Gastroesophageal sphincter (tissue), 4 donors: ENCODE results near the gene ZMIZ1. TPM values are rescaled to one million over a fixed set of nuclear protein-coding genes. Genes with fewer than 3 reads are reported as not detected.

Experiments
- ATAC-seq: fragments of 150-250 bp; one replicate; pipeline ENCODE4 v1.9.1; 2016; ENCODE audit warnings: mild to moderate bottlenecking, moderate library complexity
- H3K27ac ChIP-seq, 4 donors: fragments of 200-600 bp; sonication (generic) in 3 of 4; 1 replicate in 3 of 4; 2 replicates in 1 of 4; pipeline ENCODE4 v1.5.1; 2016 to 2019
- H3K27me3 ChIP-seq: fragments of 200-600 bp; sonication (generic); one replicate; pipeline ENCODE4 v1.5.1; 2019
- H3K36me3 ChIP-seq, 2 donors: fragments of 200-600 bp; sonication (generic); one replicate each; pipeline ENCODE4 v1.5.1; 2019; ENCODE audit warnings: control low read depth in 1 of 2
- H3K4me1 ChIP-seq, 3 donors: fragments of 200-600 bp; sonication (generic); 1 replicate in 2 of 3; 2 replicates in 1 of 3; pipeline ENCODE4 v1.5.1; 2016 to 2019; ENCODE audit warnings: control low read depth in 2 of 3
- H3K4me3 ChIP-seq, 2 donors: fragments of 200-600 bp; sonication (generic); one replicate each; pipeline ENCODE4 v1.5.1; 2019; ENCODE audit warnings: mild to moderate bottlenecking in 1 of 2, moderate library complexity in 1 of 2
- H3K9me3 ChIP-seq, 3 donors: fragments of 200-600 bp; sonication (generic); one replicate each; pipeline ENCODE4 v1.5.1; 2017 to 2019; ENCODE audit warnings: control low read depth in 2 of 3
- EP300 ChIP-seq: sonication (generic); formaldehyde crosslinking; IDR thresholded peaks from one replicate; pipeline ENCODE4 v1.6.1; 2017; ENCODE audit warnings: antibody characterized with exemption, mild to moderate bottlenecking
- POLR2A ChIP-seq, 2 donors: fragments of 450-650 bp; IDR thresholded peaks; one replicate each; pipeline ENCODE4 v1.6.1; 2017; ENCODE audit warnings: antibody characterized with exemption in 2 of 2, mild to moderate bottlenecking in 2 of 2, moderate library complexity in 1 of 2
- POLR2AphosphoS5 ChIP-seq: sonication (generic); formaldehyde crosslinking; IDR thresholded peaks from one replicate; pipeline ENCODE4 v1.6.1; 2017; ENCODE audit warnings: antibody characterized with exemption
- WGBS, 2 donors: methylation state at CpG; one replicate each; pipeline ENCODE4 v1.1.5; 2018; ENCODE audit warnings: low coverage in 1 of 2; 5-methylcytosine and 5-hydroxymethylcytosine counted together
- total RNA-seq, 4 donors: library from RNA; depleted of rRNA; stranded (reverse); fragments of >200 nt; gene quantifications; one replicate each; pipeline ENCODE4 v1.1.0, GENCODE V29; 2016
- TF ChIP-seq, protein P1 (sequence below), 4 experiments: fragments of 200-600 bp in 2 of 4; fragments of 450-650 bp in 2 of 4; sonication (generic) in 1 of 4; IDR thresholded peaks; one replicate each; pipeline ENCODE4 v1.5.1; 2017 to 2019; ENCODE audit warnings: antibody characterized with exemption in 4 of 4, mild to moderate bottlenecking in 2 of 4, moderate library complexity in 2 of 4

Gene ZMIZ1
- total RNA-seq, 4 donors from 2014 or later = 36.3 to 79.2 (median 67.1) TPM

DNA sequence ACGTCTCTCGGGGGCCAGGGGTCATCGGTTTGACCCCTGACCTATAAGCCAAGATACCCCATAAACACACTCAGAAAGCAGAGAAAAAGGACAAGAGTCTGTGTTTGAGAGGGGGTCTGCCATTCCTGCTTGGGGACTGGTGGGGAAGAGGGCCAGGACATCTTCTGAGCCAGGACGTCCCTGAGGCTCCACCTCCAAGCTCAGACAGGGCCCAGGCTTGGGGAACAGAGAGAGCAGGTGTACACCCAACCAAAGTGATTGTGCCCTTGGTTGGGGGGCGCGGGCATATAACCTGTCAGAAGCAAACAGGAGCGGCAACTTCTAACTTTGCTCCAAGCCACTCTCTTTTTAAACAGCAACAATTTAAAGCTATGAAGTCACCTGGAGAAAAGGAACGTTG, 244.6 kb downstream of the ZMIZ1 start:
- TF ChIP-seq EP300 (no peak), POLR2AphosphoS5 (no peak), POLR2A (IDR thresholded peaks at IDR 0.05) (no peak)
- TF ChIP-seq, protein P1, sequence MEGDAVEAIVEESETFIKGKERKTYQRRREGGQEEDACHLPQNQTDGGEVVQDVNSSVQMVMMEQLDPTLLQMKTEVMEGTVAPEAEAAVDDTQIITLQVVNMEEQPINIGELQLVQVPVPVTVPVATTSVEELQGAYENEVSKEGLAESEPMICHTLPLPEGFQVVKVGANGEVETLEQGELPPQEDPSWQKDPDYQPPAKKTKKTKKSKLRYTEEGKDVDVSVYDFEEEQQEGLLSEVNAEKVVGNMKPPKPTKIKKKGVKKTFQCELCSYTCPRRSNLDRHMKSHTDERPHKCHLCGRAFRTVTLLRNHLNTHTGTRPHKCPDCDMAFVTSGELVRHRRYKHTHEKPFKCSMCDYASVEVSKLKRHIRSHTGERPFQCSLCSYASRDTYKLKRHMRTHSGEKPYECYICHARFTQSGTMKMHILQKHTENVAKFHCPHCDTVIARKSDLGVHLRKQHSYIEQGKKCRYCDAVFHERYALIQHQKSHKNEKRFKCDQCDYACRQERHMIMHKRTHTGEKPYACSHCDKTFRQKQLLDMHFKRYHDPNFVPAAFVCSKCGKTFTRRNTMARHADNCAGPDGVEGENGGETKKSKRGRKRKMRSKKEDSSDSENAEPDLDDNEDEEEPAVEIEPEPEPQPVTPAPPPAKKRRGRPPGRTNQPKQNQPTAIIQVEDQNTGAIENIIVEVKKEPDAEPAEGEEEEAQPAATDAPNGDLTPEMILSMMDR (IDR thresholded peaks at IDR 0.05) = no peak
- WGBS, 2 donors = 74 to 77% methylated on average over 3 to 4 of the region's 8 CpGs
- no peak overlapping the region for H3K27ac ChIP-seq
- H3K36me3 ChIP-seq = peaks cover 0 to 74% of the 10 kb centered on the region in 2 donors
- H3K4me1 ChIP-seq = peaks cover 0 to 21% (median 10%) of the 10 kb centered on the region in 3 donors
- no peak for ATAC-seq
- no peak overlapping the region for H3K4me3 ChIP-seq
- H3K9me3 ChIP-seq = no peaks in the 10 kb centered on the region
- H3K27me3 ChIP-seq = no peaks in the 10 kb centered on the region

- Histone ChIP-seq H3K27me3 (no peaks in the 10 kb centered on the region), H3K4me1 (peaks cover 0 to 21% (median 10%) of the 10 kb centered on the region in 3 donors), H3K36me3 (peaks cover 0 to 68% of the 10 kb centered on the region in 2 donors), H3K27ac (no peak overlapping the region), H3K4me3 (no peak overlapping the region), H3K9me3 (no peaks in the 10 kb centered on the region)
- 77 to 80% methylated on average over 5 to 6 of the region's 11 CpGs for WGBS, 2 donors
- no peak for TF ChIP-seq POLR2AphosphoS5
- no peak for TF ChIP-seq POLR2A (IDR thresholded peaks at IDR 0.05)
- no peak for ATAC-seq
Measured at GRCh38 chr10:79313911-79314439, 245.2 kb downstream of the ZMIZ1 start.

DNA sequence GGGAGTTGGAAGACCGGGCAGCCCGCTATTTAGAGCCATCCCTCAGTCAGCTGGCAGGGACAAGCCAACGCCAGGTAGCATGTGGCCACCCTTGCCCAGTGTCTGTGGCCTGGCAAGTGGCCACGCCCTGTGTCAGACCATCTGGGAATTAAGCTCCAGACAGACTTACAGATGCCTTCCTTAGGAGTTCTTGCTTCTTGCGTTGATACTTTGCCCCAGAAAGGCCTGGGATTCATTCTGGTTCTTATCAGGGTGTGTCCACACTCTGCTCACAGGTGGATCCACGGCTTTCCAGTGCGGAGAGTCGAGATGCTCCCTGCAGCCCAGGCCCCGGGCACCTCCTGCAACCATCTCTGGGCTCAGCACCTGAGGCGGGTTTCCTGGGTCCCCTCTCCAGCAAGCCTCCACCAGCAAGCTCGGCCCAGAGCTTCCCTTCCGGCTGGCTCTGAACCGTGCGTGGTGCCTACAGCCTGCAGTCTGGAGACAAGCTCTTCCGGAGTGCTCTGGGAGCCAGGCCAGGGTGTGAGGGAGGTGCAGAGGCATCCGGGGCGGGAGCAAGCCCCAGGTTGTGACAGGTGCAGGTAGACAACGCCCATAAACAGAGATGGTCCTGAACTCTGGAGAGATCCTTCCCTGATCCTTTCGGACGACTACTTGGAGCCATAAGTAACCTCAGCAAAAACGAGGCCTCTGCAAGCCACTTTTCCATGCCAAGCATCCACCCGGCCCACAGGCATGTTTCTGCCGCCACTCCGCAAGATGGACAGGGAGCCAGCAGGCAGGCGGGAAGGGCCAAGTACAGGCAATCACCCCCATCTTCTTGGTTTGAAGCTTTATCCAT, 246.2 kb downstream of the ZMIZ1 start:
- no peak overlapping the region for H3K4me3 ChIP-seq
- peaks cover 0 to 58% of the 10 kb centered on the region in 2 donors for H3K36me3 ChIP-seq
- no peak for TF ChIP-seq EP300
- TF ChIP-seq, protein P1 (IDR thresholded peaks at IDR 0.05) = no peak
- no peak for TF ChIP-seq POLR2AphosphoS5
- no peak for TF ChIP-seq POLR2A (IDR thresholded peaks at IDR 0.05)
- H3K9me3 ChIP-seq = no peaks in the 10 kb centered on the region
- H3K4me1 ChIP-seq = peaks cover 0 to 21% (median 10%) of the 10 kb centered on the region in 3 donors
- WGBS, 2 donors = 83 to 88% methylated on average over 1 to 8 of the region's 25 CpGs
- H3K27ac ChIP-seq = no peak overlapping the region
- ATAC-seq = no peak
- no peaks in the 10 kb centered on the region for H3K27me3 ChIP-seq

GRCh38 chr10:79315602-79315920, 246.8 kb downstream of the ZMIZ1 start:
- Histone ChIP-seq H3K36me3 (peaks cover 0 to 52% of the 10 kb centered on the region in 2 donors), H3K27me3 (no peaks in the 10 kb centered on the region), H3K27ac (no peak overlapping the region), H3K9me3 (no peaks in the 10 kb centered on the region), H3K4me1 (peaks cover 0 to 18% (median 10%) of the 10 kb centered on the region in 3 donors), H3K4me3 (no peak overlapping the region)
- WGBS, 2 donors = 63 to 71% methylated on average over 2 to 5 of the region's 11 CpGs
- no peak for ATAC-seq
- TF ChIP-seq, protein P1 (IDR thresholded peaks at IDR 0.05) = no peak
- no peak for TF ChIP-seq EP300

- 21% methylated on average over 10 of the region's 13 CpGs; no CpG with 5 or more reads in 1 of the 2 donors for WGBS, 2 donors
- peak; percentile 4 for ATAC-seq
Measured at GRCh38 chr10:79316671-79317431, 248.1 kb downstream of the ZMIZ1 start.

More at GRCh38 chr10:79316671-79317431, 248.1 kb downstream of the ZMIZ1 start:
- peaks cover 0 to 18% (median 10%) of the 10 kb centered on the region in 3 donors for H3K4me1 ChIP-seq
- H3K27me3 ChIP-seq = no peaks in the 10 kb centered on the region
- peak overlapping the region in 2 of 4 donors; percentile 17 to 27 for H3K27ac ChIP-seq
- no peaks in the 10 kb centered on the region for H3K9me3 ChIP-seq
- TF ChIP-seq, protein P1 (IDR thresholded peaks at IDR 0.05) = no peak
- H3K4me3 ChIP-seq = no peak overlapping the region
- H3K36me3 ChIP-seq = peaks cover 0 to 39% of the 10 kb centered on the region in 2 donors
